WTC11 (cell line): ENCODE measurements around the gene SETD7. TPM values are rescaled to one million over a fixed set of nuclear protein-coding genes. Genes with fewer than 3 reads are reported as not detected.

Experiments
- ATAC-seq: fragments of 200-7000 bp; cut with Tn5 transposase; 2 replicates; pipeline ENCODE4 v1.10.0; 2021; ENCODE audit warnings: mild to moderate bottlenecking, moderate library complexity
- CTCF ChIA-PET: fragments of 300-600 bp; sonication (Branson Sonifier 250); formaldehyde crosslinking; loops from one replicate; lab custom pipeline; 2021; ENCODE audit warnings: antibody characterized with exemption; lab: Charles Lee
- POLR2A ChIA-PET: fragments of 350-600 bp; sonication (Branson Sonifier 250); formaldehyde crosslinking; loops from one replicate; lab custom pipeline; 2021; ENCODE audit warnings: antibody characterized with exemption; lab: Charles Lee
- DNase-seq: peaks from one replicate; pipeline ENCODE4 v3.0.0; 2021; ENCODE audit warnings: low spot score
- H3K27ac Mint-ChIP-seq: 2 replicates; pipeline ENCODE4 v1.8.0; 2021; ENCODE audit warnings: mixed read lengths
- H3K27me3 Mint-ChIP-seq: 2 replicates; pipeline ENCODE4 v1.8.0; 2021; ENCODE audit warnings: low read depth, mild to moderate bottlenecking, moderate library complexity, mixed read lengths
- H3K36me3 Mint-ChIP-seq: 2 replicates; pipeline ENCODE4 v1.8.0; 2021; ENCODE audit warnings: mixed read lengths
- H3K4me1 Mint-ChIP-seq: 2 replicates; pipeline ENCODE4 v1.8.0; 2022; ENCODE audit warnings: mixed read lengths
- H3K4me3 Mint-ChIP-seq: 2 replicates; pipeline ENCODE4 v1.8.0; 2021; ENCODE audit warnings: mild to moderate bottlenecking, moderate library complexity, mixed read lengths
- H3K9me3 Mint-ChIP-seq: 2 replicates; pipeline ENCODE4 v1.8.0; 2021; ENCODE audit warnings: mixed read lengths
- ARID4B ChIP-seq: sonication (generic); formaldehyde crosslinking; IDR thresholded peaks from 2 replicates; pipeline ENCODE4 v1.8.0; 2023; ENCODE audit warnings: missing genetic modification reagents, mild to moderate bottlenecking, borderline replicate concordance
- CREB1 ChIP-seq: sonication (generic); formaldehyde crosslinking; IDR thresholded peaks from 2 replicates; pipeline ENCODE4 v1.8.0; 2023; ENCODE audit warnings: mild to moderate bottlenecking, missing genetic modification reagents
- FOXP4 ChIP-seq: sonication (generic); formaldehyde crosslinking; IDR thresholded peaks from 2 replicates; pipeline ENCODE4 v1.8.0; 2022; ENCODE audit warnings: mild to moderate bottlenecking, missing genetic modification reagents
- GABPB1 ChIP-seq: sonication (generic); formaldehyde crosslinking; IDR thresholded peaks from 2 replicates; pipeline ENCODE4 v1.8.1; 2023; ENCODE audit warnings: mild to moderate bottlenecking, missing genetic modification reagents
- HMGXB4 ChIP-seq: sonication (generic); formaldehyde crosslinking; IDR thresholded peaks from 2 replicates; pipeline ENCODE4 v1.8.1; 2023; ENCODE audit warnings: mild to moderate bottlenecking, moderate library complexity, missing genetic modification reagents
- KAT7 ChIP-seq: sonication (generic); formaldehyde crosslinking; IDR thresholded peaks from 2 replicates; pipeline ENCODE4 v1.8.1; 2023; ENCODE audit warnings: missing genetic modification reagents, mild to moderate bottlenecking, borderline replicate concordance
- MAX ChIP-seq: sonication (generic); formaldehyde crosslinking; IDR thresholded peaks from 2 replicates; pipeline ENCODE4 v1.8.0; 2022; ENCODE audit warnings: mild to moderate bottlenecking, missing genetic modification reagents
- NR3C1 ChIP-seq: sonication (generic); formaldehyde crosslinking; conservative IDR thresholded peaks from 2 replicates; pipeline ENCODE4 v1.8.1; 2023; ENCODE audit warnings: low read depth, mild to moderate bottlenecking, missing genetic modification reagents
- PRDM15 ChIP-seq: sonication (generic); formaldehyde crosslinking; IDR thresholded peaks from 2 replicates; pipeline ENCODE4 v1.8.0; 2022; ENCODE audit warnings: missing genetic modification reagents
- PREB ChIP-seq: sonication (generic); formaldehyde crosslinking; IDR thresholded peaks from 2 replicates; pipeline ENCODE4 v1.8.1; 2022; ENCODE audit warnings: mild to moderate bottlenecking, missing genetic modification reagents, moderate library complexity, borderline replicate concordance
- RELA ChIP-seq: sonication (generic); formaldehyde crosslinking; IDR thresholded peaks from 2 replicates; pipeline ENCODE4 v1.8.1; 2022; ENCODE audit warnings: missing genetic modification reagents, mild to moderate bottlenecking, borderline replicate concordance
- TEAD1 ChIP-seq: sonication (generic); formaldehyde crosslinking; IDR thresholded peaks from 2 replicates; pipeline ENCODE4 v1.8.0; 2022; ENCODE audit warnings: mild to moderate bottlenecking, missing genetic modification reagents
- USF2 ChIP-seq: sonication (generic); formaldehyde crosslinking; IDR thresholded peaks from 2 replicates; pipeline ENCODE4 v1.8.1; 2023; ENCODE audit warnings: mild to moderate bottlenecking, missing genetic modification reagents, moderate library complexity
- ZNF317 ChIP-seq: sonication (generic); formaldehyde crosslinking; IDR thresholded peaks from 2 replicates; pipeline ENCODE4 v1.8.1; 2023; ENCODE audit warnings: low read depth, mild to moderate bottlenecking, moderate library complexity, missing genetic modification reagents, borderline replicate concordance
- total RNA-seq: library from RNA; stranded (reverse); gene quantifications from 3 replicates; pipeline ENCODE4 v1.2.3, GENCODE V29; 2021

The SETD7 gene
- total RNA-seq, 1 experiment from 2014 or later = 5.6 TPM

- Mint-ChIP-seq H3K4me1 (peaks cover 49% of the 10 kb centered on the region), H3K4me3 (peak overlapping the region; percentile 93), H3K36me3 (no peaks in the 10 kb centered on the region), H3K27ac (no peak overlapping the region), H3K27me3 (peaks cover 69% of the 10 kb centered on the region), H3K9me3 (no peaks in the 10 kb centered on the region)
- POLR2A ChIA-PET = interaction anchor here (1.0 to 1.9 kb wide), 2 partner anchors 42 to 103 kb away, joined by 3 to 7 read pairs; no protein-coding TSS in a partner anchor
- TF ChIP-seq RELA (CRISPR knock-in tag) = 0 out of 2 replicates have a peak, but pooled peaks have one; percentile 60
- TF ChIP-seq ZNF317 (CRISPR knock-in tag) = no peak
- peak; percentile 15 for TF ChIP-seq USF2 (CRISPR knock-in tag)
- no peak for TF ChIP-seq PREB (CRISPR knock-in tag)
- CTCF ChIA-PET = interaction anchor here (1.1 to 2.7 kb wide), 5 partner anchors 12 to 101 kb away, joined by 3 to 14 read pairs (median 4); no protein-coding TSS in a partner anchor
- DNase-seq = no peak
- ATAC-seq = peak; percentile 2
These were observed 331 bp downstream of the SETD7 start for GRCh38 chr4:139555705-139556070.

GRCh38 chr4:139554893-139555704 lies 920 bp downstream of the SETD7 start:
- Mint-ChIP-seq H3K27ac (no peak overlapping the region), H3K36me3 (no peaks in the 10 kb centered on the region), H3K27me3 (peaks cover 63% of the 10 kb centered on the region), H3K4me3 (peak overlapping the region; percentile 83), H3K4me1 (peaks cover 49% of the 10 kb centered on the region), H3K9me3 (no peaks in the 10 kb centered on the region)
- ChIA-PET POLR2A (interaction anchor here (1.9 kb wide), 1 partner anchor 102 kb away, joined by 7 read pairs; no protein-coding TSS in a partner anchor), CTCF (interaction anchor here (0.7 to 2.7 kb wide), 6 partner anchors 11 to 65 kb away, joined by 3 to 14 read pairs (median 4); no protein-coding TSS in a partner anchor)
- DNase-seq (peak; percentile 71), ATAC-seq (peak; percentile 12)
- 0 out of 2 replicates have a peak, but pooled peaks have one; percentile 41 for TF ChIP-seq PRDM15 (CRISPR knock-in tag)
- TF ChIP-seq NR3C1 (CRISPR knock-in tag) = 0 out of 2 replicates have a peak, but pooled peaks have one; percentile 33
- 0 out of 2 replicates have a peak, but pooled peaks have one; percentile 6 for TF ChIP-seq ZNF317 (CRISPR knock-in tag)
- peak; percentile 26; the same call in 1 of the 2 replicates for TF ChIP-seq ARID4B (CRISPR knock-in tag)
- no peak for TF ChIP-seq CREB1 (CRISPR knock-in tag)
- TF ChIP-seq USF2 (CRISPR knock-in tag) = peak; percentile 36; the same call in 1 of the 2 replicates
- 0 out of 2 replicates have a peak, but pooled peaks have one; percentile 44 for TF ChIP-seq MAX (CRISPR knock-in tag)
- peak; percentile 32; the same call in 1 of the 2 replicates for TF ChIP-seq GABPB1 (CRISPR knock-in tag)
- TF ChIP-seq FOXP4 (CRISPR knock-in tag) = peak; percentile 63; the same call in 1 of the 2 replicates
- TF ChIP-seq HMGXB4 = peak; percentile 59; the same call in 1 of the 2 replicates
- TF ChIP-seq TEAD1 (CRISPR knock-in tag) = peak; percentile 76; the same call in 1 of the 2 replicates
- 0 out of 2 replicates have a peak, but pooled peaks have one; percentile 35 for TF ChIP-seq KAT7
